SK-N-SH treated with all-trans-retinoic acid at 6 μM for 48 hours (cell line): Measurements from ENCODE around the gene DLG2.
A peak's percentile ranks its signal among the peaks of the same experiment; 100 is the strongest.
"Not testable (repeated sequence)": the region's sequence is repeated elsewhere in the genome, so short reads cannot be mapped to it uniquely, and the experiment has no call there.

ENCODE experiments used
- ATAC-seq: fragments of 200-7000 bp; cut with Tn5 transposase; 3 replicates; pipeline ENCODE4 v1.9.1; 2020; ENCODE audit warnings: mild to moderate bottlenecking, moderate library complexity
- ARNTL ChIP-seq: fragments of 450-650 bp; formaldehyde crosslinking; IDR thresholded peaks from 2 replicates; pipeline ENCODE4 v1.5.0; 2020; ENCODE audit warnings: low read depth, mild to moderate bottlenecking, moderate library complexity, borderline replicate concordance
- BACH2 ChIP-seq: fragments of 250-450 bp; sonication (Bioruptor Pico); IDR thresholded peaks from 2 replicates; pipeline ENCODE4 v1.9.0; 2021; ENCODE audit warnings: mild to moderate bottlenecking, borderline replicate concordance
- CSDC2 ChIP-seq: fragments of 250-450 bp; sonication (Bioruptor Pico); IDR thresholded peaks from 2 replicates; pipeline ENCODE4 v1.5.0; 2020; ENCODE audit warnings: mild to moderate bottlenecking, moderate library complexity
- GLIS3 ChIP-seq: fragments of 250-450 bp; sonication (Bioruptor Pico); IDR thresholded peaks from 2 replicates; pipeline ENCODE4 v1.5.0; 2020; ENCODE audit warnings: mild to moderate bottlenecking, moderate library complexity
- ISL1 ChIP-seq: fragments of 250-450 bp; sonication (Bioruptor Pico); IDR thresholded peaks from 2 replicates; pipeline ENCODE4 v2.1.2; 2022; ENCODE audit warnings: mild to moderate bottlenecking, moderate library complexity
- OSR1 ChIP-seq: fragments of 250-450 bp; sonication (Bioruptor Pico); IDR thresholded peaks from 2 replicates; pipeline ENCODE4 v1.8.0; 2022; ENCODE audit warnings: moderate library complexity, mild to moderate bottlenecking, inconsistent platforms
- PATZ1 ChIP-seq: fragments of 250-450 bp; sonication (Bioruptor Pico); IDR thresholded peaks from 2 replicates; pipeline ENCODE4 v1.8.0; 2020; ENCODE audit warnings: mild to moderate bottlenecking, moderate library complexity, borderline replicate concordance
- PPARA ChIP-seq: fragments of 250-450 bp; sonication (Bioruptor Pico); IDR thresholded peaks from 2 replicates; pipeline ENCODE4 v1.5.0; 2020; ENCODE audit warnings: mild to moderate bottlenecking, borderline replicate concordance
- RARB ChIP-seq: fragments of 250-450 bp; sonication (Bioruptor Pico); IDR thresholded peaks from 2 replicates; pipeline ENCODE4 v1.8.0; 2021; ENCODE audit warnings: mild to moderate bottlenecking, moderate library complexity
- SNAI2 ChIP-seq: fragments of 250-450 bp; sonication (Bioruptor Pico); IDR thresholded peaks from 2 replicates; pipeline ENCODE4 v1.5.0; 2020; ENCODE audit warnings: mild to moderate bottlenecking, moderate library complexity
- TCF4 ChIP-seq: fragments of 250-450 bp; sonication (Bioruptor Pico); IDR thresholded peaks from 2 replicates; pipeline ENCODE4 v1.8.0; 2021; ENCODE audit warnings: mild to moderate bottlenecking, moderate library complexity, borderline replicate concordance
- TOX ChIP-seq: fragments of 250-450 bp; sonication (Bioruptor Pico); IDR thresholded peaks from 2 replicates; pipeline ENCODE4 v1.8.0; 2021; ENCODE audit warnings: mild to moderate bottlenecking, moderate library complexity, borderline replicate concordance
- ZC3H10 ChIP-seq: fragments of 250-450 bp; sonication (Bioruptor Pico); IDR thresholded peaks from 2 replicates; pipeline ENCODE4 v1.5.1; 2021; ENCODE audit warnings: mild to moderate bottlenecking, moderate library complexity
- ZFP30 ChIP-seq: fragments of 450-650 bp; formaldehyde crosslinking; IDR thresholded peaks from 2 replicates; pipeline ENCODE4 v1.5.0; 2022; ENCODE audit warnings: mild to moderate bottlenecking, moderate library complexity
- ZNF565 ChIP-seq: fragments of 450-650 bp; formaldehyde crosslinking; conservative IDR thresholded peaks from 2 replicates; pipeline ENCODE4 v1.5.0; 2020; ENCODE audit warnings: low read depth, mild to moderate bottlenecking, moderate library complexity
- ZNF70 ChIP-seq: fragments of 450-650 bp; formaldehyde crosslinking; IDR thresholded peaks from 2 replicates; pipeline ENCODE4 v1.5.0; 2020; ENCODE audit warnings: mild to moderate bottlenecking, moderate library complexity
- ZNF8 ChIP-seq: fragments of 450-650 bp; formaldehyde crosslinking; IDR thresholded peaks from 2 replicates; pipeline ENCODE4 v1.5.0; 2020; ENCODE audit warnings: mild to moderate bottlenecking, moderate library complexity
- TF ChIP-seq, protein P1 (sequence below): fragments of 250-450 bp; sonication (Bioruptor Pico); IDR thresholded peaks from 2 replicates; pipeline ENCODE4 v1.5.1; 2020; ENCODE audit warnings: low read depth, mild to moderate bottlenecking, moderate library complexity
- TF ChIP-seq, protein P2 (sequence below): fragments of 250-450 bp; sonication (Bioruptor Pico); IDR thresholded peaks from 2 replicates; pipeline ENCODE4 v1.5.0; 2020; ENCODE audit warnings: mild to moderate bottlenecking, moderate library complexity
- TF ChIP-seq, protein P3 (sequence below): fragments of 250-450 bp; sonication (Bioruptor Pico); IDR thresholded peaks from 2 replicates; pipeline ENCODE4 v1.5.1; 2021; ENCODE audit warnings: mild to moderate bottlenecking, moderate library complexity

The DLG2 gene

DNA sequence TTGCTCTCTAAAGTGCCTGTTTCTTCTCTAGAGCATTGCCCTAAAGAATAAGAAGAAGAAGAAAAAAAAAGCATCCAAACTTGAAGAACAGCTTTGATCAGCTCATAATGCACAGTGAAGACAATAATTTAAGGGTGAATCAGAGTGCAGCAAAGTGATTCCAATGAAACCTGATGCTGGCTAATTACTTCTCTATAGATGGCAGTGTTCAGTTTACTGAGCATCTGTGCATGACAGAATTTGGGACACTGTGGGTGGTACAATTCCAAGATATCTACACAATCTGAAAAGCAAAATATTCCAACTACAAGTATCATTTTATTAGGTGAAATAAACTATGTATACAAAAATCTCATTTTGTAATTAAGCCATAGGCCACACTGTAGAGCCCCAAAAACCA, 1890.5 kb downstream of the DLG2 start:
- ATAC-seq, result 0 out of 3 replicates have a peak, but pooled peaks have one; percentile 33
- TF ChIP-seq, protein P1, sequence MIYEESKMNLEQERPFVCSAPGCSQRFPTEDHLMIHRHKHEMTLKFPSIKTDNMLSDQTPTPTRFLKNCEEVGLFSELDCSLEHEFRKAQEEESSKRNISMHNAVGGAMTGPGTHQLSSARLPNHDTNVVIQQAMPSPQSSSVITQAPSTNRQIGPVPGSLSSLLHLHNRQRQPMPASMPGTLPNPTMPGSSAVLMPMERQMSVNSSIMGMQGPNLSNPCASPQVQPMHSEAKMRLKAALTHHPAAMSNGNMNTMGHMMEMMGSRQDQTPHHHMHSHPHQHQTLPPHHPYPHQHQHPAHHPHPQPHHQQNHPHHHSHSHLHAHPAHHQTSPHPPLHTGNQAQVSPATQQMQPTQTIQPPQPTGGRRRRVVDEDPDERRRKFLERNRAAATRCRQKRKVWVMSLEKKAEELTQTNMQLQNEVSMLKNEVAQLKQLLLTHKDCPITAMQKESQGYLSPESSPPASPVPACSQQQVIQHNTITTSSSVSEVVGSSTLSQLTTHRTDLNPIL (CRISPR knock-in tag), result no peak
- TF ChIP-seq ZNF70, result no peak
- TF ChIP-seq ZC3H10 (CRISPR knock-in tag), result no peak
- TF ChIP-seq BACH2 (CRISPR knock-in tag), result no peak
- no peak for TF ChIP-seq SNAI2 (CRISPR knock-in tag)
- TF ChIP-seq ARNTL, result no peak
- no peak for TF ChIP-seq RARB (CRISPR knock-in tag)
- no peak for TF ChIP-seq PPARA (CRISPR knock-in tag)
- TF ChIP-seq ISL1 (CRISPR knock-in tag), result no peak
- TF ChIP-seq TCF4 (CRISPR knock-in tag), result no peak
- no peak for TF ChIP-seq ZFP30
- TF ChIP-seq GLIS3, result no peak
- TF ChIP-seq, protein P2, sequence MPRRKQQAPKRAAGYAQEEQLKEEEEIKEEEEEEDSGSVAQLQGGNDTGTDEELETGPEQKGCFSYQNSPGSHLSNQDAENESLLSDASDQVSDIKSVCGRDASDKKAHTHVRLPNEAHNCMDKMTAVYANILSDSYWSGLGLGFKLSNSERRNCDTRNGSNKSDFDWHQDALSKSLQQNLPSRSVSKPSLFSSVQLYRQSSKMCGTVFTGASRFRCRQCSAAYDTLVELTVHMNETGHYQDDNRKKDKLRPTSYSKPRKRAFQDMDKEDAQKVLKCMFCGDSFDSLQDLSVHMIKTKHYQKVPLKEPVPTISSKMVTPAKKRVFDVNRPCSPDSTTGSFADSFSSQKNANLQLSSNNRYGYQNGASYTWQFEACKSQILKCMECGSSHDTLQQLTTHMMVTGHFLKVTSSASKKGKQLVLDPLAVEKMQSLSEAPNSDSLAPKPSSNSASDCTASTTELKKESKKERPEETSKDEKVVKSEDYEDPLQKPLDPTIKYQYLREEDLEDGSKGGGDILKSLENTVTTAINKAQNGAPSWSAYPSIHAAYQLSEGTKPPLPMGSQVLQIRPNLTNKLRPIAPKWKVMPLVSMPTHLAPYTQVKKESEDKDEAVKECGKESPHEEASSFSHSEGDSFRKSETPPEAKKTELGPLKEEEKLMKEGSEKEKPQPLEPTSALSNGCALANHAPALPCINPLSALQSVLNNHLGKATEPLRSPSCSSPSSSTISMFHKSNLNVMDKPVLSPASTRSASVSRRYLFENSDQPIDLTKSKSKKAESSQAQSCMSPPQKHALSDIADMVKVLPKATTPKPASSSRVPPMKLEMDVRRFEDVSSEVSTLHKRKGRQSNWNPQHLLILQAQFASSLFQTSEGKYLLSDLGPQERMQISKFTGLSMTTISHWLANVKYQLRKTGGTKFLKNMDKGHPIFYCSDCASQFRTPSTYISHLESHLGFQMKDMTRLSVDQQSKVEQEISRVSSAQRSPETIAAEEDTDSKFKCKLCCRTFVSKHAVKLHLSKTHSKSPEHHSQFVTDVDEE, result no peak

GRCh38 chr11:83734120-83734519, 1893.0 kb downstream of the DLG2 start:
- ATAC-seq, result no peak
- no peak for TF ChIP-seq ZNF565 (CRISPR knock-in tag)
- TF ChIP-seq, all 23 proteins: peak for 0

GRCh38 chr11:83731288-83731687, 1895.9 kb downstream of the DLG2 start:
- ATAC-seq, result not testable (repeated sequence)
- TF ChIP-seq ZNF8 (CRISPR knock-in tag), result 0 out of 2 replicates have a peak, but pooled peaks have one; percentile 39
- TF ChIP-seq, all 23 proteins: peak for 1; not testable (repeated sequence) for 22

- ATAC-seq, result no peak
- TF ChIP-seq, protein P3, sequence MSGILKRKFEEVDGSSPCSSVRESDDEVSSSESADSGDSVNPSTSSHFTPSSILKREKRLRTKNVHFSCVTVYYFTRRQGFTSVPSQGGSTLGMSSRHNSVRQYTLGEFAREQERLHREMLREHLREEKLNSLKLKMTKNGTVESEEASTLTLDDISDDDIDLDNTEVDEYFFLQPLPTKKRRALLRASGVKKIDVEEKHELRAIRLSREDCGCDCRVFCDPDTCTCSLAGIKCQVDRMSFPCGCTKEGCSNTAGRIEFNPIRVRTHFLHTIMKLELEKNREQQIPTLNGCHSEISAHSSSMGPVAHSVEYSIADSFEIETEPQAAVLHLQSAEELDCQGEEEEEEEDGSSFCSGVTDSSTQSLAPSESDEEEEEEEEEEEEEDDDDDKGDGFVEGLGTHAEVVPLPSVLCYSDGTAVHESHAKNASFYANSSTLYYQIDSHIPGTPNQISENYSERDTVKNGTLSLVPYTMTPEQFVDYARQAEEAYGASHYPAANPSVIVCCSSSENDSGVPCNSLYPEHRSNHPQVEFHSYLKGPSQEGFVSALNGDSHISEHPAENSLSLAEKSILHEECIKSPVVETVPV, result no peak
- no peak for TF ChIP-seq ZFP30
- TF ChIP-seq OSR1 (CRISPR knock-in tag), result no peak
- no peak for TF ChIP-seq TOX (CRISPR knock-in tag)
- TF ChIP-seq PATZ1 (CRISPR knock-in tag), result no peak
- no peak for TF ChIP-seq ZNF8 (CRISPR knock-in tag)
- TF ChIP-seq PPARA (CRISPR knock-in tag), result no peak
- TF ChIP-seq SNAI2 (CRISPR knock-in tag), result no peak
- no peak for TF ChIP-seq RARB (CRISPR knock-in tag)
- TF ChIP-seq ISL1 (CRISPR knock-in tag), result no peak
Observed at GRCh38 chr11:83728281-83728680, 1898.9 kb downstream of the DLG2 start.

- TF ChIP-seq ZNF70 (no peak), ARNTL (no peak), CSDC2 (CRISPR knock-in tag) (no peak), ZC3H10 (CRISPR knock-in tag) (no peak), TOX (CRISPR knock-in tag) (no peak)
- TF ChIP-seq, protein P2, result no peak
- TF ChIP-seq, all 23 proteins: peak for 0
- no peak for ATAC-seq
Observed at GRCh38 chr11:83727251-83727650, 1899.9 kb downstream of the DLG2 start.
